K562 (cell line): Measurements from ENCODE around the gene PGAP3. TPM values are rescaled to one million over a fixed set of nuclear protein-coding genes. Genes with fewer than 3 reads are reported as not detected.

ENCODE experiments used
- ATAC-seq: fragments of 200-7000 bp; cut with Tn5 transposase; 3 replicates; pipeline ENCODE4 v1.9.1; 2020; ENCODE audit warnings: moderate library complexity
- BruUV-seq: library from RNA; stranded (reverse); fragments of 400-500 nt; replicated peaks from 2 replicates; lab custom pipeline; 2021; lab: Mats Ljungman, UMichigan
- CTCF ChIA-PET: fragments of 300-600 bp; formaldehyde crosslinking; extraction: SDS; loops from one replicate; lab custom pipeline; 2021; ENCODE audit warnings: low intra/inter-chr PET ratio; lab: Yijun Ruan, JAX
- POLR2A ChIA-PET: fragments of 300-600, 350-650 bp; sonication (Branson Sonifier 250); formaldehyde crosslinking; extraction: SDS; loops from one replicate; lab custom pipeline; 2021; ENCODE audit warnings: antibody characterized with exemption, inconsistent platforms; lab: Yijun Ruan, JAX
- DNase-seq, 4 experiments: peaks; one replicate each; pipeline versions ENCODE4 v3.0.0 to v3.0.0-alpha.2; 2011 to 2018; ENCODE audit warnings: low spot score in 3 of 4, mixed read lengths in 3 of 4; ENCODE audit errors: extremely low read depth in 1 of 4
- FAIRE-seq: peaks from 2 replicates; lab custom pipeline; 2011; peaks lifted over from hg19 to GRCh38; lab: Jason Lieb, UNC
- H2AFZ ChIP-seq: 2 replicates; pipeline ENCODE4 v1.6.0; 2011; ENCODE audit warnings: low read depth, low read length, control low read depth, inconsistent platforms
- H3K27ac ChIP-seq: fragments of 200-600 bp; 3 replicates; pipeline ENCODE4 v1.8.0; 2011; ENCODE audit warnings: low read depth, mild to moderate bottlenecking, control low read depth, inconsistent platforms, low read length, moderate library complexity, mixed read lengths; ENCODE audit errors: extremely low read depth
- H3K27me3 ChIP-seq, 2 experiments: fragments of 300-600 bp in 1 of 2; 2 replicates in 1 of 2; 3 replicates in 1 of 2; pipeline versions ENCODE4 v1.6.0 to v1.8.0; 2011; ENCODE audit warnings: inconsistent platforms in 2 of 2, low read length in 2 of 2, mild to moderate bottlenecking in 1 of 2, mixed read lengths in 1 of 2, moderate library complexity in 1 of 2; ENCODE audit not compliant: control insufficient read depth in 2 of 2, insufficient read depth in 2 of 2
- H3K36me3 ChIP-seq: fragments of 300-600 bp; 3 replicates; pipeline ENCODE4 v1.8.0; 2011; ENCODE audit warnings: mild to moderate bottlenecking, low read length, inconsistent platforms; ENCODE audit not compliant: control insufficient read depth, insufficient read depth
- H3K4me1 ChIP-seq, 2 experiments: fragments of 200-600 bp in 1 of 2; replicated peaks in 1 of 2; 2 replicates in 1 of 2; 3 replicates in 1 of 2; pipeline versions ENCODE4 v1.5.1 to v1.8.0; 2011; ENCODE audit warnings: inconsistent platforms in 2 of 2, low read length in 2 of 2, mild to moderate bottlenecking in 1 of 2, mixed read lengths in 1 of 2, moderate library complexity in 1 of 2; ENCODE audit not compliant: control insufficient read depth in 2 of 2, insufficient read depth in 2 of 2
- H3K4me2 ChIP-seq: 2 replicates; pipeline ENCODE4 v1.6.1; 2011; ENCODE audit warnings: low read length, control low read depth, inconsistent platforms, mixed read lengths; ENCODE audit not compliant: insufficient read depth
- H3K4me3 ChIP-seq: fragments of 200-600 bp; sonication (generic), shearing (Covaris generic); 2 replicates; pipeline ENCODE4 v1.5.1; 2016; ENCODE audit warnings: control low read depth, inconsistent platforms
- H3K79me2 ChIP-seq: fragments of 200-600 bp; 3 replicates; pipeline ENCODE4 v1.8.0; 2011; ENCODE audit warnings: low read length, inconsistent platforms; ENCODE audit not compliant: control insufficient read depth, insufficient read depth
- H3K9ac ChIP-seq, 2 experiments: 2 replicates each; pipeline versions ENCODE4 v1.6.0 to v1.6.1; 2011; ENCODE audit warnings: low read depth in 2 of 2, low read length in 2 of 2, control low read depth in 1 of 2, inconsistent platforms in 1 of 2, mild to moderate bottlenecking in 1 of 2, mixed read lengths in 1 of 2; ENCODE audit not compliant: insufficient read depth in 1 of 2
- H3K9me1 ChIP-seq: one replicate; pipeline ENCODE4 v1.6.0; 2011; ENCODE audit warnings: inconsistent platforms, mild to moderate bottlenecking, low read length, moderate library complexity; ENCODE audit not compliant: control insufficient read depth, insufficient read depth
- H3K9me3 ChIP-seq: replicated peaks from 2 replicates; pipeline ENCODE4 v1.5.1; 2011; ENCODE audit warnings: low read depth, low read length, inconsistent platforms; ENCODE audit not compliant: control insufficient read depth, insufficient read depth
- H4K20me1 ChIP-seq: replicated peaks from 2 replicates; pipeline ENCODE4 v1.6.1; 2011; ENCODE audit warnings: low read length, inconsistent platforms, mixed read lengths; ENCODE audit not compliant: control insufficient read depth, insufficient read depth
- ARNT ChIP-seq, 2 experiments: fragments of 450-650 bp; IDR thresholded peaks; 2 replicates each; pipeline ENCODE4 v1.6.1; 2016; ENCODE audit warnings: mild to moderate bottlenecking in 1 of 2
- BCL6 ChIP-seq: fragments of 250-450 bp; sonication (Bioruptor Pico); IDR thresholded peaks from 2 replicates; pipeline ENCODE4 v1.4.0; 2020
- KLF16 ChIP-seq: IDR thresholded peaks from 2 replicates; pipeline ENCODE4 v1.6.1; 2016; ENCODE audit warnings: antibody characterized with exemption
- MIER1 ChIP-seq: fragments of 450-650 bp; IDR thresholded peaks from 2 replicates; pipeline ENCODE4 v1.6.1; 2016; ENCODE audit warnings: antibody characterized with exemption, mild to moderate bottlenecking, low read depth
- NR4A1 ChIP-seq, 2 experiments: fragments of 250-450 bp in 1 of 2; fragments of 450-650 bp in 1 of 2; sonication (Bioruptor Pico) in 1 of 2; IDR thresholded peaks; 2 replicates each; pipeline versions ENCODE4 v1.4.0 to v1.6.1; 2016 to 2020; ENCODE audit warnings: mild to moderate bottlenecking in 2 of 2, missing compliant biosample characterization in 1 of 2, missing genetic modification characterization in 1 of 2, moderate library complexity in 1 of 2
- RAD21 ChIP-seq, 2 experiments: fragments of 250-450 bp in 1 of 2; fragments of 450-650 bp in 1 of 2; sonication (Bioruptor Pico) in 1 of 2; formaldehyde crosslinking in 1 of 2; IDR thresholded peaks in 1 of 2; conservative IDR thresholded peaks in 1 of 2; 2 replicates each; pipeline versions ENCODE4 v1.4.0 to v1.8.0; 2020 to 2022; ENCODE audit warnings: mild to moderate bottlenecking in 2 of 2, moderate library complexity in 1 of 2
- RCOR1 ChIP-seq, 2 experiments: IDR thresholded peaks; 2 replicates each; pipeline ENCODE4 v1.6.1; 2012; ENCODE audit warnings: low read depth in 2 of 2, low read length in 2 of 2, borderline replicate concordance in 1 of 2, improper control_type of control experiment in 1 of 2
- SMC3 ChIP-seq: conservative IDR thresholded peaks from 2 replicates; pipeline ENCODE4 v1.6.1; 2011; ENCODE audit warnings: low read depth, low read length, improper control_type of control experiment; ENCODE audit not compliant: insufficient read depth
- ZNF444 ChIP-seq: fragments of 250-450 bp; sonication (Bioruptor Pico); IDR thresholded peaks from 2 replicates; pipeline ENCODE4 v1.4.0; 2020; ENCODE audit warnings: mild to moderate bottlenecking, moderate library complexity
- ZNF77 ChIP-seq: fragments of 250-450 bp; sonication (Bioruptor Pico); IDR thresholded peaks from 2 replicates; pipeline ENCODE4 v1.5.0; 2020
- WGBS: fragments of 100-300 bp; shearing (Covaris generic); methylation state at CpG from one replicate; pipeline ENCODE4 v1.1.6; 2016; ENCODE audit warnings: low coverage, mixed read lengths; ENCODE audit not compliant: insufficient coverage; ENCODE audit errors: missing lambda C conversion rate; 5-methylcytosine and 5-hydroxymethylcytosine counted together
- in situ Hi-C: fragments of 300-500 bp; cut with MboI; formaldehyde crosslinking; loops from 4 replicates; pipeline ENCODE4 v1.15.0; 2018; ENCODE audit warnings: inconsistent platforms, mixed read lengths
- intact Hi-C: fragments of 100-400 bp; cut with micrococcal nuclease; formaldehyde crosslinking; loops from 2 replicates; pipeline ENCODE4 v1.14.2; 2022
- polyA plus RNA-seq, 8 experiments: library from polyadenylated mRNA; depleted of rRNA in 4 of 8; stranded (reverse) in 5 of 8; unstranded in 3 of 8; fragments of >200 nt; fragmentation: Nextera tagmentation in 2 of 8; fragmentation: Illumina TruSeq in 1 of 8; extraction: Ambion mirVana in 2 of 8; extraction: Trizol in 1 of 8; gene quantifications; 2 replicates each; pipeline versions ENCODE4 v1.2.1 to v1.2.3, GENCODE V29; 2011 to 2014; ENCODE audit warnings: inconsistent platforms in 1 of 8, missing spikeins in 1 of 8
- total RNA-seq, 7 experiments: library from RNA; depleted of rRNA in 6 of 7; stranded (reverse); fragments of >200 nt in 6 of 7; fragmentation: Illumina TruSeq in 2 of 7; extraction: Trizol in 2 of 7; gene quantifications; 2 replicates each; pipeline versions ENCODE4 v1.2.1 to v1.2.3, GENCODE V29; 2011 to 2021; ENCODE audit warnings: low replicate concordance in 1 of 7
- TF ChIP-seq, protein P1 (sequence below): fragments of 250-450 bp; sonication (Bioruptor Pico); IDR thresholded peaks from 2 replicates; pipeline ENCODE4 v1.4.0; 2020
- TF ChIP-seq, protein P2 (sequence below): fragments of 450-650 bp; IDR thresholded peaks from 2 replicates; pipeline ENCODE4 v1.6.1; 2018; ENCODE audit not compliant: partially characterized antibody

Gene PGAP3
- total and polyA plus RNA-seq, 9 of the 15 experiments (the other 6 are each of a cell fraction or from before 2014, with no cell fraction given) = 0.38 to 9.4 (median 4.5) TPM

- Histone ChIP-seq H3K4me3 (no peak overlapping the region), H3K4me1 (peaks cover 31 to 44% of the 10 kb centered on the region in 2 experiments), H3K9me3 (no peaks in the 10 kb centered on the region), H4K20me1 (no peaks in the 10 kb centered on the region; the same call in 1 of the 2 replicates), H3K9ac (no peak overlapping the region; a peak in 1 of 4 replicates), H3K27me3 (no peaks in the 10 kb centered on the region), H3K27ac (no peak overlapping the region), H2AFZ (peak overlapping the region; percentile 64; the same call in 1 of the 2 replicates), H3K4me2 (no peak overlapping the region), H3K9me1 (no peaks in the 10 kb centered on the region), H3K36me3 (peaks cover 1% of the 10 kb centered on the region; the same call in 2 of the 3 replicates), H3K79me2 (peaks cover 25% of the 10 kb centered on the region)
- peak; percentile 54 to 64 (median 58) for DNase-seq
- 41% methylated on average over 2 of the region's 2 CpGs for WGBS
- CTCF ChIA-PET = interaction anchor here (0.6 to 2.0 kb wide), 5 partner anchors 11 to 120 kb away, joined by 3 to 12 read pairs (median 3); partner anchors contain the start of gene PNMT
- POLR2A ChIA-PET = interaction anchor here (0.9 to 1.2 kb wide), 2 partner anchors 11 to 21 kb away, joined by 3 to 4 read pairs; no protein-coding TSS in a partner anchor
- in situ Hi-C loops (no loop called here), intact Hi-C loops (no loop called here)
- 0 out of 3 replicates have a peak, but pooled peaks have one; percentile 13 for ATAC-seq
- no TSS peak for BruUV-seq
- FAIRE-seq = peak; percentile 72
- TF ChIP-seq ZNF77 (CRISPR knock-in tag) (no peak), RCOR1 (IDR thresholded peaks at IDR 0.05; ENCODE audit: borderline replicate concordance in 1 of 2, low read depth in 2 of 2, low read length in 2 of 2) (0 out of 4 replicates have a peak, but pooled peaks of 1 of the 2 experiments have one; percentile 18), BCL6 (CRISPR knock-in tag) (no peak), ZNF444 (CRISPR knock-in tag) (no peak), NR4A1 (CRISPR knock-in tag; IDR thresholded peaks at IDR 0.05) (no peak), NR4A1 (tag; IDR thresholded peaks at IDR 0.05) (no peak), MIER1 (no peak), KLF16 (peak; percentile 20; the same call in 1 of the 2 replicates), RAD21 (CRISPR knock-in tag; conservative IDR thresholded peaks at IDR 0.05 in 1 of 2, IDR thresholded peaks at IDR 0.05 in 1 of 2) (peak in 1 of 2 experiments; percentile 36; a peak in 1 of 4 replicates), SMC3 (peak; percentile 39; the same call in 1 of the 2 replicates), ARNT (IDR thresholded peaks at IDR 0.05) (peak in 1 of 2 experiments; percentile 51; a peak in 1 of 4 replicates)
- TF ChIP-seq, protein P1, sequence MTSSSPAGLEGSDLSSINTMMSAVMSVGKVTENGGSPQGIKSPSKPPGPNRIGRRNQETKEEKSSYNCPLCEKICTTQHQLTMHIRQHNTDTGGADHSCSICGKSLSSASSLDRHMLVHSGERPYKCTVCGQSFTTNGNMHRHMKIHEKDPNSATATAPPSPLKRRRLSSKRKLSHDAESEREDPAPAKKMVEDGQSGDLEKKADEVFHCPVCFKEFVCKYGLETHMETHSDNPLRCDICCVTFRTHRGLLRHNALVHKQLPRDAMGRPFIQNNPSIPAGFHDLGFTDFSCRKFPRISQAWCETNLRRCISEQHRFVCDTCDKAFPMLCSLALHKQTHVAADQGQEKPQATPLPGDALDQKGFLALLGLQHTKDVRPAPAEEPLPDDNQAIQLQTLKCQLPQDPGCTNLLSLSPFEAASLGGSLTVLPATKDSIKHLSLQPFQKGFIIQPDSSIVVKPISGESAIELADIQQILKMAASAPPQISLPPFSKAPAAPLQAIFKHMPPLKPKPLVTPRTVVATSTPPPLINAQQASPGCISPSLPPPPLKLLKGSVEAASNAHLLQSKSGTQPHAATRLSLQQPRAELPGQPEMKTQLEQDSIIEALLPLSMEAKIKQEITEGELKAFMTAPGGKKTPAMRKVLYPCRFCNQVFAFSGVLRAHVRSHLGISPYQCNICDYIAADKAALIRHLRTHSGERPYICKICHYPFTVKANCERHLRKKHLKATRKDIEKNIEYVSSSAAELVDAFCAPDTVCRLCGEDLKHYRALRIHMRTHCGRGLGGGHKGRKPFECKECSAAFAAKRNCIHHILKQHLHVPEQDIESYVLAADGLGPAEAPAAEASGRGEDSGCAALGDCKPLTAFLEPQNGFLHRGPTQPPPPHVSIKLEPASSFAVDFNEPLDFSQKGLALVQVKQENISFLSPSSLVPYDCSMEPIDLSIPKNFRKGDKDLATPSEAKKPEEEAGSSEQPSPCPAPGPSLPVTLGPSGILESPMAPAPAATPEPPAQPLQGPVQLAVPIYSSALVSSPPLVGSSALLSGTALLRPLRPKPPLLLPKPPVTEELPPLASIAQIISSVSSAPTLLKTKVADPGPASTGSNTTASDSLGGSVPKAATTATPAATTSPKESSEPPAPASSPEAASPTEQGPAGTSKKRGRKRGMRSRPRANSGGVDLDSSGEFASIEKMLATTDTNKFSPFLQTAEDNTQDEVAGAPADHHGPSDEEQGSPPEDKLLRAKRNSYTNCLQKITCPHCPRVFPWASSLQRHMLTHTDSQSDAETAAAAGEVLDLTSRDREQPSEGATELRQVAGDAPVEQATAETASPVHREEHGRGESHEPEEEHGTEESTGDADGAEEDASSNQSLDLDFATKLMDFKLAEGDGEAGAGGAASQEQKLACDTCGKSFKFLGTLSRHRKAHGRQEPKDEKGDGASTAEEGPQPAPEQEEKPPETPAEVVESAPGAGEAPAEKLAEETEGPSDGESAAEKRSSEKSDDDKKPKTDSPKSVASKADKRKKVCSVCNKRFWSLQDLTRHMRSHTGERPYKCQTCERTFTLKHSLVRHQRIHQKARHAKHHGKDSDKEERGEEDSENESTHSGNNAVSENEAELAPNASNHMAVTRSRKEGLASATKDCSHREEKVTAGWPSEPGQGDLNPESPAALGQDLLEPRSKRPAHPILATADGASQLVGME (CRISPR knock-in tag) = 0 out of 2 replicates have a peak, but pooled peaks have one; percentile 32
- TF ChIP-seq, protein P2, sequence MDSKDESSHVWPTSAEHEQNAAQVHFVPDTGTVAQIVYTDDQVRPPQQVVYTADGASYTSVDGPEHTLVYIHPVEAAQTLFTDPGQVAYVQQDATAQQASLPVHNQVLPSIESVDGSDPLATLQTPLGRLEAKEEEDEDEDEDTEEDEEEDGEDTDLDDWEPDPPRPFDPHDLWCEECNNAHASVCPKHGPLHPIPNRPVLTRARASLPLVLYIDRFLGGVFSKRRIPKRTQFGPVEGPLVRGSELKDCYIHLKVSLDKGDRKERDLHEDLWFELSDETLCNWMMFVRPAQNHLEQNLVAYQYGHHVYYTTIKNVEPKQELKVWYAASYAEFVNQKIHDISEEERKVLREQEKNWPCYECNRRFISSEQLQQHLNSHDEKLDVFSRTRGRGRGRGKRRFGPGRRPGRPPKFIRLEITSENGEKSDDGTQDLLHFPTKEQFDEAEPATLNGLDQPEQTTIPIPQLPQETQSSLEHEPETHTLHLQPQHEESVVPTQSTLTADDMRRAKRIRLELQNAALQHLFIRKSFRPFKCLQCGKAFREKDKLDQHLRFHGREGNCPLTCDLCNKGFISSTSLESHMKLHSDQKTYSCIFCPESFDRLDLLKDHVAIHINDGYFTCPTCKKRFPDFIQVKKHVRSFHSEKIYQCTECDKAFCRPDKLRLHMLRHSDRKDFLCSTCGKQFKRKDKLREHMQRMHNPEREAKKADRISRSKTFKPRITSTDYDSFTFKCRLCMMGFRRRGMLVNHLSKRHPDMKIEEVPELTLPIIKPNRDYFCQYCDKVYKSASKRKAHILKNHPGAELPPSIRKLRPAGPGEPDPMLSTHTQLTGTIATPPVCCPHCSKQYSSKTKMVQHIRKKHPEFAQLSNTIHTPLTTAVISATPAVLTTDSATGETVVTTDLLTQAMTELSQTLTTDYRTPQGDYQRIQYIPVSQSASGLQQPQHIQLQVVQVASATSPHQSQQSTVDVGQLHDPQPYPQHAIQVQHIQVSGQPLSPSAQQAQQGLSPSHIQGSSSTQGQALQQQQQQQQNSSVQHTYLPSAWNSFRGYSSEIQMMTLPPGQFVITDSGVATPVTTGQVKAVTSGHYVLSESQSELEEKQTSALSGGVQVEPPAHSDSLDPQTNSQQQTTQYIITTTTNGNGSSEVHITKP = peak; percentile 37
Observed at GRCh38 chr17:39634384-39634871, 53.4 kb downstream of the PGAP3 start.
